22Rv1 (cell line): ENCODE measurements around the gene UBE2O.

Experiments used
- CTCF ChIP-seq: fragments of 450-650 bp; IDR thresholded peaks from 2 replicates; pipeline ENCODE4 v1.5.1; 2017; ENCODE audit warnings: mild to moderate bottlenecking
- ZFX ChIP-seq: fragments of 450-650 bp; IDR thresholded peaks from 2 replicates; pipeline ENCODE4 v1.6.1; 2017; ENCODE audit warnings: antibody characterized with exemption, borderline replicate concordance

GRCh38 chr17:76386966-76387765 lies 65.8 kb downstream of the UBE2O start:
- TF ChIP-seq CTCF = no peak
- no peak for TF ChIP-seq ZFX
